HK-2 (cell line): ENCODE results near the gene ALAS1.
"Not testable (repeated sequence)": the region's sequence is repeated elsewhere in the genome, so short reads cannot be mapped to it uniquely, and the experiment has no call there.

Source experiments
- DNase-seq: peaks from one replicate; pipeline ENCODE4 v3.0.0-alpha.2; 2018; ENCODE audit not compliant: unreplicated experiment

Gene ALAS1

GRCh38 chr3:52176951-52177700 is 20.8 kb upstream of the ALAS1 start:
- DNase-seq = no peak

DNA sequence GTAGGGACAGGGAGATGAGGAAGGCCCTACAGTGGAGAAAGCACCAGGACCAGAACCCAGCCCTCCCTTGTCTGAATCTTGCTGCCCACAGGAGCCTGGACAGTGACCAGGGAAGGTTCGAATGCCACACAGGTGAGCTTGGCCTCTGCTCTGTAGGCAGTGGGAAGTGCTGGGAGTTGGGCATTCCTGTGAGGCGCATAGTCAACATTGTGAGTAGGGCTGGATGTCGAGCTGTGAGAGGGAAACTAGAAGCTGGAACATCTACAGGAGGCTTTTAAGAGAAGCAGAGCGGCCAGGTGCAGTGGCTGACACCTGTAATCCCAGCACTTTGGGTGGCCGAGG is 20.3 kb upstream of the ALAS1 start:
- DNase-seq = no peak

GRCh38 chr3:52178126-52178525 is 19.8 kb upstream of the ALAS1 start:
- not testable (repeated sequence) for DNase-seq

GRCh38 chr3:52178537-52178936 is 19.4 kb upstream of the ALAS1 start:
- DNase-seq = no peak

DNA sequence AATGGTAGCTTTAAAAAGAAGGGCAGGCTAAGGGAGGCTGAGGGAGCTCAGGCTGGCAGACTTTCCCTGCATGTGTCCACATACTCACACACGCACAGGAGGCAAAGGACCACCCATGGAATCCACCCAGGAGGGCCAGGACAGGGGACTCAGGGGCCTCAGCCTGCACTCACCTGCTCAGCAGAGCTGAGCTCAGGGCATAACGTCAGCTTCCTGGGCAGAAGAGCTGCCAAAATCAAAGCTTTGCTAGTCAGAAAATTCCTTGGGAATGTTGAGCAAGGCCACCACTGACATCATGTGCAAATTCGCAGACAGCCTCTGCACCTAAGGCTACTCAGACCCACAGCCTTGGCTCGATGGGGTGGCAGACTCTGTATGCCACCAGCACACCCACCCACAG is 16.4 kb upstream of the ALAS1 start:
- no peak for DNase-seq

- DNase-seq = no peak
These were observed 15.8 kb upstream of the ALAS1 start for GRCh38 chr3:52182196-52182595.

DNA sequence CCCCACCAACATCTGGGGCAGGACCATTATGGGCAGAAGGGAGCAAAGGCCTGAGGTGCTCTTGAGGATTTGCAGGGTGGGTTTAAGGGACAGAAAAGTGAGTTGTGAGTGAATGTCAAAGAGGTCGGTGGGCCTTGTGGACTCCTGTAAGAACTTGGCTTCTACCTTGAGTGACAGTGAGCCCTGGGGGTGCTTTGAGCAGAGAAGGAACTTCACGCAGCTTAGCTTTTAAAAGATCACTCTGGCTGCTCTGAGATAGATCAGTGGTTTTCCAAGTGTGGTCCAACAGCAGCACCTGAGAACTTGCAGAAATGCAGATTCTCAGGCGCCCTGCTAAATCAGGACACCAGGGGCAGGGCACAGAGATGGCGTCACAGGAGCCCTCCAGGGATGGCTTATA is 15.3 kb upstream of the ALAS1 start:
- DNase-seq = no peak

- no peak for DNase-seq
These were observed 14.0 kb upstream of the ALAS1 start for GRCh38 chr3:52183786-52184445.

GRCh38 chr3:52184690-52185089 is 13.3 kb upstream of the ALAS1 start:
- DNase-seq = no peak

GRCh38 chr3:52185311-52185710 is 12.6 kb upstream of the ALAS1 start:
- DNase-seq = no peak

DNA sequence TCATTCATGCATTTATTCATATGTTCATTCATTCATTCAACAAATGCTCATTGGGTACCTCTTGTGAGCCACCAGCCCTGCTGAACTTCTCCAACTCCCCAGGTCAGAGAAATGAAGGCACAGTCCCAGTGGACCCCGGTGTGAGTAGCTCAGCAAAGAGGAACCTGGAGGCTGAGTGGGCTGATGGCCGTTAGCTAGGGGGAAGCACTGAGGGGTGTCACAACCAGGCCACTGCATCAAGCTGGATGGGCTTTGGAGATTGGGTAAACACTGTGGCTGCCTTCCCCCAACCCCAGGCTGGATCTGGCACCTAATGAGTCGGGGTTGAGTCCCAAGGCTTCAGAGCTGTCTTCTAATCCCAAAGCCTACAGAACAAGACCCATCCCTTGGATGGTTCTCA is 12.1 kb upstream of the ALAS1 start:
- no peak for DNase-seq

- DNase-seq = no peak
These were observed 11.2 kb upstream of the ALAS1 start for GRCh38 chr3:52186729-52187128.

DNA sequence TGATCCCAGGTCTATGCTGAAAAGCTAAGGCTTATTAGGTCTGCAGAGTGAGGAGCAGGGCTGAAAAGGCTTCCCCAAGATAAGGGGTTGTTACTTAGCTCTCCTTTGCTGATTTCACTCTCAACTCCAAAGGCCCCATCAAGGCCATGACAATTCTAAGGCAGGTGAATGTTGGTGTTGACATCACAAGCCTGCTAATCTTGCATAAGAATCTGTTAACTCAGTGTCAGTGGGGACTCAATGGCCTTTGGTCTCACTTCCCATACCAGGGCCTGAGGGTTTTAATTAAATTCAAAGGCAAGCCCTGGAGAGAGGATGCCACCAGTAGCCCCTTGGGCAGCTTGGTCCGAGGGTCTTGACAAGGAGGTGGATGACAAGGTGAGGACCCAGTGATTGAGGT is 9.4 kb upstream of the ALAS1 start:
- DNase-seq = no peak

DNA sequence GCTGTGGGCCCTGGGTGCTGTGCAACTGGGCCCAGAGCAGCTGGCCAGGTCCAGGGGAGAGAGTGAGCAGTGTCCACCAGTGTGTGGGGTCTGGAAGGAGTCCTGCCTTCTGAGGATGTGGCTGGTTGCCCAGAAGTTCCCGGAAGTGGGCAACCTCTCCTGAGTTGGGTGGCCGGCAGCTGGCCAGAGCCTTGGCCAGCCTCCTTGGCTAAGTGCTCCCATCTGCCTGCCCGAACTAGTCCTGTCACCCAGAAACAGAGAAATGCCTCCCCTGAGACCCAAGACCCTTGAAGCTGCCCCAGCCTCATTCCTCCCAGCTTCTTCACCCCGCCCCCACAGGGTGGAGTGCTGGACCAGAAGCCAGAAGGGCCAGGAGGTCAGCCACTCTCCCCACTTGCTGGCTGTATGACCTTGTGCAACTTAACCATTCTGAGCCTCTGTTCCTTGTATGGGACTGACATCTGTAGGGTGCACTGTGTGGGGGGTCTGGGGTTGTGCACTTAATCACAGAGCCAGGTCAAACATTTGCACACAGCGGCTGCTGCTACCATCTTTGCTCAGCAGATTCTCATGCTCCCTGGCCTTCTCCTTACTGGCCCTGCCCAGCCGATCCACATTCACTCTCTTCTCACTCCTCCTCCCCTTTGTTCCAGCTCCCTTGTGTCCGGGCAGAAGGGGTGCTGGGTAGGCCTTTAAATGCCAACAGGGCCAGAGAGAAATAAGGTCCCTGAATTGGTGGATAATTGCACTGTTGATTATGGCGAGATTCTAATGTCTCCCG is 7.5 kb upstream of the ALAS1 start:
- DNase-seq = no peak

DNA sequence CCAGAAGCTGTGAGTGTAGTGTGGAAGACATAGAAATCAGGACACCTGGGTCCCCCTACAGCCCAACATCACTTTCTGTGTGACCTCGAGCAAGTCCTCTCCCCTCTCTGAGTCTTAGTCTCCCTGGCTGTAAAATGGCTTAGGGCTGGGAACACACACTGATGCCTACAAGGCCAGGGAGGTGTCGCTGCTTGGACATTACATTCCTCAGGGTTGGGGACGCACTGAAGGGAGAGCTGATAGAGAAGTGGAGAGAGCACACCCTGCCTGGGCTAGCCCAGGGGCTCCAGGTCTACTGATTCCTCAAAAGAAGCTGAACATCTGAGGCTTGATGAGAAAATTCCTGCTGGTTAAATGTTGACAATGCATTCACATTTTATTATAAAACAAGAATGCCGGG is 6.3 kb upstream of the ALAS1 start:
- no peak for DNase-seq

GRCh38 chr3:52193065-52193464 is 4.9 kb upstream of the ALAS1 start:
- no peak for DNase-seq

GRCh38 chr3:52194485-52195290 is 3.3 kb upstream of the ALAS1 start:
- no peak for DNase-seq

GRCh38 chr3:52195291-52195597 is 2.7 kb upstream of the ALAS1 start:
- no peak for DNase-seq

DNA sequence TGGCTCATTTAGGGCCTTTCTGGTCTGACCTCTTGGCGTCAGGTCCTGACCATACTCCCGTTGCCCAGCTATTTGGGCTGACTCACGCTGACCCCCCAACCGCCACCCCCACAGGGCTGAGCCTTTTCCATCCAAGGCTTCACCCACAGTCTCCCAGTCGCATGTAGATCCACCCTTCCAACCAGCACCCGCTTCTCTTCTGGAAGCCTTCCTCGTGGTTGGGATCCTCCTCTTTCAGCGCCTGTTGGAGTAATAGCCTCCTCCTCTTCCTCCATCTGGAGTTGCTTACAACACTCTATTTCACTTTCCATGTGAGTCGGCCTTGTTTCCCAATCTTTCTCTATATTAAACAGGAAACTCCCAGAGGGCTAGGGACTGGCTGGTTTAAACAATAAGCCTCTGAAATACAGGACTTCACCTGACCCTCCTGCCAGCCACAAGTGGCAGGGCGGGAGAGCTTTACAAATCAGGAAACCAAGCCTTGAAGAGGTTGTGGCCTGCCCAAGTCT is 2.1 kb upstream of the ALAS1 start:
- no peak for DNase-seq

DNA sequence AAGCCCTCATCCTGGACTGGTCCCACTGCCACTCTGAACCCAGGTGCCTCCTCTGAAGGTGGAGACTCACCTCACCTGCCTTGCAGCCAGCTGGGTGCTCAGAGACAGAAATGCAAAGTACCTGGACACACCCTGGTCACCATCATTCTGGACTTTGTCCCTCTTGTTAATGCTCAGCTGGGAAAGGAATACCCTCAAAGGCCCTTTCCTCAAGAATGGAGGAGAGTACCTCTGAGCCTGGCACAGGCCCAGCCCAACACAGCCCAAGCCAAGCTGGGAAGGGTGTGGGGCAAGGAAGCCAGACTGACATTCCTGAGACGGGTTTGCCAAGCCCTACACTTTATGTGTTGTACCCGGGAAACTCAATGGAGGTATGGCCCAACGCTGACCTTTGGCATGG is 983 bp upstream of the ALAS1 start:
- DNase-seq = no peak

DNA sequence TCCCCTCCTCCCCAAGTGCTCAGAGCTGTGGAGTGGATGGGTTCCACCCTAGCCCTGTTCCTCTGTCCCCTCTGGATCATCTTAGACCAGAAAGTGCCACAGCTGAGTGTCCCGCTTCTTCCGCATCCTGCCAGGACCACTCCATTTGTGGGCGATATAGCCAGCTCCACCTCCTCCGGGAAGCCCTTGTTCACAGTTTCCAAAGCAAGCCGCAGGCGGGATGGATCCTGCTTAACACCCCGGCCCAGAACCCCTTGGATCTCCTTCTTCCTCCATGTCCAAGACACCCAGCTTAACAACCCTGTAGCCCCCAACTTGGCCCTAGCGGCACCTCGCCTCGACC is 490 bp upstream of the ALAS1 start:
- no peak for DNase-seq
